NCI-H146 treated with DMSO at 0.1 percent for 48 hours (cell line): ENCODE data around the gene METAP2.
"Not testable (repeated sequence)": the region's sequence is repeated elsewhere in the genome, so short reads cannot be mapped to it uniquely, and the experiment has no call there.

Experiments used
- DNase-seq: peaks from one replicate; lab custom pipeline; 2025; ENCODE audit not compliant: unreplicated experiment; lab: John Stamatoyannopoulos, UW

The METAP2 gene

DNA sequence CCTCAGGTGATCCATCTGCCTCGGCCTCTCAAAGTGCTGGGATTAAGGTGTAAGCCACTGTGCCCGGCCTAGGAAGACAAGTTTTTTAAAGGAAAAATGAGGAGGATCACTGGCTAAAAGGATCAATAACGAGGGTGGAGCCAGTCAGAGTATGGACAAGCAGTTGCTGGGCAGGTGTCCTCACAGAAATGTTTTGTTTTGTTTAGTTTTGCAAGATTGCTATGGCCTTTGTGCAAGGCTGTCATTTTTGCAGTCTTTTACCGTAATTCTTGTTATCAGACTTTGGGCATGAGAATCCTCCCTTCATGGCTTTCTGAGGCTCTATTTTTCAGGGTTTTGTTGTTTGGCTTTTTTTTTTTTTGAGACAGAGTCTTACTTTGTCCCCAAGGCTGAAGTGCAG, 11.9 kb upstream of the METAP2 start:
- DNase-seq = peak; percentile 5

DNA sequence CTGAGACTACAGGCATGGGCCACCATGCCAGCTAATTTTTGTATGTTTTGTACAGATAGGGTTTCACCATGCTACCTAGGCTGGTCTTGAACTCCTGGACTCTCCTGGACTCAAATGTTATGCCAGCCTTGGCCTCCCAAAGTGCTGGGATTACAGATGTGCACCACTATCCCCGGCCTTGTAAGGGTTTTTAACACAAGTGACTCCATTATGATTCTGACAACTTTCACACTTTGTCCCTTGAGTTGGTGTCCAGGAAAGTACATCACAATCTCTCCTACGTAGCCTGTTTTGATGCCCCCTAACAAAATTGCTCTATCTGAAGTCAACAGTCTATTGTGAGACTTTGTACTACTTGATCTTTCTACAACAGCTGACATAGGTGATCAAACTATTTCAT, 11.4 kb upstream of the METAP2 start:
- DNase-seq = no peak

DNA sequence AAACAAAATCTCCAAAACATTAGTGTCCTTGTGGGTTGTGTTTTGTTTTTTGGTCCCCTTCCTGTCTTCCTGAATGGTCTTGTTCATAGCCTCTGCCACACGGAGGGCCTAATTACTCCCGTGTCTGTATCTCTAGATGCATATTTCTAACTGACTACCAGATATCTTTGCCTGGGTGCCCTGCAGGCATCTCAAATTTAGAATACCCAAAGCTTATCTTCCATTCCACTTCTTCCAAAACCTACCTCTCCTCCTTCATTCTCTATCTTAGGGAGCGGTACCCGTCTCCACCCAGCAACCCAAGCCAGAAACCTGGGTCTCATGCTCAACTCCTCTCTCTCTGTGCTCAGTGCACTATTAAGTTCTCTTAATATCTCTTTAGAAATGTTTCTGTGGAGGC, 10.9 kb upstream of the METAP2 start:
- no peak for DNase-seq

DNA sequence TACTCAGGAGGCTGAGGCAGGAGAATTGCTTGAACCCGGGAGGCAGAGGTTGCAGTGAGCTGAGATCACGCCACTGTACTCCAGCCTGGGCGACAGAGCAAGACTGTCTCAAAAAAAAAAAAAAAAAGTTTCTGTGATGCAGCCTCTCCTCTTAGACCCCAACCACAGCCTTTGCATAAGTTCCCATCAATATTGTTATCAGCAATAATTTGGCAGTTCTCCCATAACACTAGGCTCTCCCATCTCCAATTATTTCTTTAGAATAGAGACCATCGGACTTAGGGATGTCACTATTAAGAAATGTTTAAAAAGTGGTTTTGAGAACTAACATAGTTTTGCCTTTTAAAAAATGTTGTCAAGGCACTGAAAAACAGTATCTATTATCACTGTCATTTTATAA, 10.2 kb upstream of the METAP2 start:
- not testable (repeated sequence) for DNase-seq

DNA sequence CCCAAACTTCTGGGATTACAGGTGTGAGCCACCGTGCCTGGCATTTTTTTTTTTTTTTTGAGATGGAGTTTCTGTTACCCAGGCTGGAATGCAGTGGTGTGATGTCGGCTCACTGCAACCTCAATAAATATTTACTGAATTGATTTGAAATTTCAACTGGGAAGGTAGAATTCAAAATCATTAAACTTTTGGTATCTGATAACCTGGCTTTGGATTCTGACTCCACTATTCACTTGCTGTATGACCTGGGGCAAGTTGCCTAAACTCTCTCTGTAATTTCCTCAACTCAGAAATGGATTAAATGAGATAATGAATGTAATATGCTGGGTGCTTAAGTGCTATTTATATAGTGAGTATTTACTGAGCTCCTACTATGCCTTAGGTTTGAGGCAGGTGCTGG, 8.7 kb upstream of the METAP2 start:
- no peak for DNase-seq

DNA sequence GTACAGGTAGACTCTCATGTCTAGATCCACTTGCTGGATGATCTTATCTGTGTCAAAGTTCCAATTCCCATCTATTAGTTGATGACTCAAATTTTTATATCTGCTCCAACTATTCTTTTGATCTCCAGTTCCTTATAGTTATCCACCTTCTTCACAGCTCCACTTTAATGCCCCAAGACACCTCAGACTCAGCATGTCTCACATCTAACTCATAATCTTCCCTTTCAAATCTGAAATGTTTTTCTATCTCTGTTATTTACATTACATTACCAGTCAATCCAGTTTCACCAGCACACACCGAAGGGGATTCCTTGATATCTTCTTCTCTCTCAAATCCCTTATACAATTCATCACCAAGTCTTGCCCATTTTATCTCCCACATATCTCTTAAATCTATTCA, 3.7 kb upstream of the METAP2 start:
- DNase-seq = no peak

DNA sequence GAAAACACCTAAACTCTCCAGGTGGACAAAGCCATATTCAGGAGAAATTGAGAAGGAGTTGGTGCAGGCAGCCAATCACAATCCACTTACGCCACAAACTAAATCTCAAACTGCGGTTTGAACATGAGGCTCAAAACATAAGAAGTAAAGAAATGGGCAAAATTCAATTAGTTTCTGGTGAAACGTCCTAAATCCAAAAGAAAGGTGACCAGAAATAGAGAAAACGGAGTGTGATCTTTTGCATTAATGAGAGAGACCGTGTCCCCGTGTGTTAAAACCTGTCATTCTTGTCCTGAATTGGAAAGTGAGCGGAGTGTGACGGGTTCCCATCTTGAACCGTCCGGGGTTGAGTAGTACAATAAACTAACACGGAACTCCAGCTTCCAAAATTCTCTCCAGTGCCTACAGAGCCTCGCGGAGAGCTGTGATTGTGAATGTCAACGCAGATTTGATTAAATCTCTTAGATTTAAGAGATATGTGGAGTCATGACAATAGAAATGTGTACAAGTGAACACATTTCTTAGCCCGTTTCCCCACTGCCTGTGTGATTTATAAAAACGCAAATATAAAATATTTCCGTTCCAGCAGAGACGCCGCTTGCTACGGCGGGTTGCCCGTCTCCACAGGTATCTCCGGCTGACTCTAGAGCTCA, 595 bp upstream of the METAP2 start:
- DNase-seq = no peak

DNA sequence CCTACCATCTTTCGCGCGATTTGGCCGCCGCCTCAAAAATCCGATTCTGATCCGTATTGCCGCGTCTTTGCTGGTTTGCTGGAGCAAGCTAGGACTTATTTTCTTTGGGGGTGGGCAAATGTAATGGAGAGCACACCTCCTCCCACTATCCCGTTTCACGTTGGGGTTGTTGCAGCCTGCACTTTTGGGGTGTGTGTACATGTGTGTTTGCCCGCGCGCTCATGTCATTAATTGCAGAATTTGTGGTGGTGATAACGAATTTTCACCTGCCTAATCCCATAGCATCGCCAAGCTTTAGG, 657 bp downstream of the METAP2 start:
- DNase-seq = no peak

DNA sequence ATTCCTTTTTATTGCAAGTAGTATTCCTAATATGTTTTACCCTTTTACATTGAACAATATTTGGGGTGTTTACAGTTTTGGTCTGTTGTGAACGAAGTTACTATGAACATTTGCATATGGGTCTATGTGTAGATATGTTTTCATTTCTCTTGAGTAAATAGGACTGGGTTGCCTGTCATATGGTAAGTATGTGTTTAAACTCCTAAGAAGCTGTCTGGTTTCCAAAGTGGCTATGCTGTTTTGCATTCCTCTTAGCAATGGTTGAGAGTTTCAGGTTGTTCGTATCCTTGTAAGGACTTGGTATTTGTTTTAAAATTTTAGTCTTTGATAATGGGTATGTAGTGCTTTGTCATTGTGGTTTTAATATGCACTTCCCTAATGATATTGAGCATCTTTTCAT, 6.3 kb downstream of the METAP2 start:
- no peak for DNase-seq

DNA sequence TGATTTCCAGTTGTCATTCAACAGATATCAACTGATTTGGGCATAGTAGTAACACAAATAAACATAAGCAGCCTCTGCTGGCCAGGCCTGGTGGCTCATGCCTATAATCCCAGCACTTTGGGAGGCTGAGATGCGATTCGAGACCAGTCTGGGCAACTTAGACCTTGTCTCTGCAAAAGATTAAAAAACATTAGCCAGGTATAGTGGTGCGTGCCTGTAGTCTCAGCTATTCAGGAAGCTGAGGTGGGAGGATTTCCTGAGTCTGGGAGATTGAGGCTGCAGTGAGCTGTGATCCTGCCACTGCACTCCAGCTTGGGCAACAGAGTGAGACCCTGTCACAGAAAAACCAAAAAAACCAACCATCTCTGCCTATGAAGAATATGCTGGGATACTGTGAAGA, 7.1 kb downstream of the METAP2 start:
- DNase-seq = no peak

DNA sequence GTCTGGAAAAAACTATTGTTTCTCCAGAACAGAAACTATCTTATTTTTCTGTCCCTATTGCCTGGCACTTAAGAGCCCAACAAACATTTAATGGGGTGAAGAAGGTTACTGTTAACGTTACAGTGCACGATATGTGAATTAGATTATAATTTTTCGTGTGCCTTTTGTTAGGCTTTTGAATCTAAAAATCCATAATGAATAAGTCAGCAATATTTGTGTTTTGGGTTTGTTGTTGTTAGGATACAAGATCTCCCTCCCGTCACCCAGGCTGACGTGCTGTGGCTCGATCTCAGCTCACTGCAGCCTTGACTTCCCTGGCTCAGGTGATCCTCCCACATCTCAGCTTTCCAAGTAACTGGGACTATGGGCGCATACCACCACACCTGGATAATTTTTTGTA, 7.9 kb downstream of the METAP2 start:
- DNase-seq = no peak

DNA sequence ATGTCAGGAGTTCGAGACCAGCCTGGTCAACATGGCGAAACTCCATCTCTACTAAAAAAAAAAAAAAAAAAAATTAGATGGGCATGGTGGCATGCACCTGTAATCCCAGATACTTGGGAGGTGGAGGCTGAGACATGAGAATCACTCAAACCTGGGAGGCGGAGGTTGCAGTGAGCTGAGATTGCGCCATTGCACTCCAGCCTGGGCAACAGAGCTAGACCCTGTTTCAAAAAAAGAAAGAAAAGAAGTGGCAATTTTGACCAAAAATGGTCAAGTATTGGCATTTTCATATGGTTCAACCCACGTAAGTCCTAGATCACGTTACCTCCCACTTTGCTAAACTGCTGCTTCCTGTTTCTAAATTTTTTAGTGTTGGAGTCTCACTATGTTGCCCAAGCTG, 8.6 kb downstream of the METAP2 start:
- not testable (repeated sequence) for DNase-seq

DNA sequence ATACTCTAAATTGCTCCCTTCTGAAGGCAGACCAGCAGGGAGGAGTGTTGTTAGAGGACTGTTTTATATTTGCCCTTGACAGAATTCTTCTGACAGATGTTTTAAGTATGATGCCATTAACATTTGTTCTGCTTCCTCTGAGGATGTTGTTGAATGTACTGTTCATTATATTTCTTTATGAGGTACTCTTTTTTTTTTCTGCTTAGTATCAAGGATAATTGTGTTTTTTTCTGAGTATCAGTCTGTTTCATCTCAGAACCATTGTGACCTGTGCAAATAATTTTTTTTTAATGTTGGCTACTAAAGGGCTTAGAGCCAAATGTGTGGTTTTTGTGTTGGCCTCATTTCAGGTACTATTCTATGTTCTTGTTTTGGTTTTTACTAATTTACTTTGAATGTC, 10.6 kb downstream of the METAP2 start:
- DNase-seq = no peak

DNA sequence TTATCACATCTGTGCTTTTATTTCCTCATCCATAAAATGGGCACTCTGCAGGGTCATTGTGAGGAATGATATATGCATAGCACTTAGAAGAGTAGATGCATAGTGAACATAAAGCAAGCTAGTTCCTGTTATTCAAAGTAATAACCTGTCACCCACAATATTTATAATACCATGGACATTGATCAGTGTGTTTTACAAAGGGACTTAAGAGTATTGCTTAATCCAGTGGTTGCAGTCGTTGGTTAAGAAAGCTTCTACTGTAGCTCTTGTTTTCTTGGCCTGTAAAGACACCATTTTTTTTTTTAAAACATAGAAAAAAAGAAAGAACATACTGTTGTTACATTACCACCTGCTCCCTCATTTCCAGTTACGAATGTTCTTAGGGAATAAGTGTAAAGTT, 13.1 kb downstream of the METAP2 start:
- no peak for DNase-seq

DNA sequence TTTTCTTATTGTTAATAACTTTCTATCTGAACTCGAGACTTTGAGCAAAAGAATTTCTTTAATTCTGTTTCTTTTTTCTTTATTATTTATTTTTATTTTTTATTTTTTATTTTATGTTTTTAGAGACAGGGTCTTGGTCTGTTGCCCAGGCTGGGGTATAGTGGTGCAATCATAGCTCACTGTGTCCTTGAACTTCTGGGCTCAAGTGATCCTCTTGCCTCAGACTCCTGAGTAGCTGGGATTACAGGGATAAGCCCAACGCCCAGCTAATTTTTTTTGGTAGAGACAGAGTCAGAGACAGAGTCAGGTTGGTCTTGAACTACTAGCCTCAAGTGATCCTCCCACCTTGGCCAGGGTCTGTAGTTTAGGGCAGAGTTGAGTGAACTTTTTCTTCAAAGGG, 18.5 kb downstream of the METAP2 start:
- DNase-seq = no peak

DNA sequence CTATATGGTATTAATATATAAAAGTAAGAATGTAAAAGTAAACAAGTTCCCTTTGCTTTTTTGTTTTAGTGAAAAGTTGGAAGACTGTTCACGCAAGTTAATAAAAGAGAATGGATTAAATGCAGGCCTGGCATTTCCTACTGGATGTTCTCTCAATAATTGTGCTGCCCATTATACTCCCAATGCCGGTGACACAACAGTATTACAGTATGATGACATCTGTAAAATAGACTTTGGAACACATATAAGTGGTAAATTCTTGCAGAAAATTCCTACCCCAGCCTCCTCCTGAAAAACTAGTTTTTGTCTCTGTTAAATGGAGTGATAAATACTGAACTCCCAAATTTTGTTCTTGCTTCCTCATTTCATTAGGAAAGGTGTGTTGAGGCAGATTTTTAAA, 20.9 kb downstream of the METAP2 start:
- no peak for DNase-seq

DNA sequence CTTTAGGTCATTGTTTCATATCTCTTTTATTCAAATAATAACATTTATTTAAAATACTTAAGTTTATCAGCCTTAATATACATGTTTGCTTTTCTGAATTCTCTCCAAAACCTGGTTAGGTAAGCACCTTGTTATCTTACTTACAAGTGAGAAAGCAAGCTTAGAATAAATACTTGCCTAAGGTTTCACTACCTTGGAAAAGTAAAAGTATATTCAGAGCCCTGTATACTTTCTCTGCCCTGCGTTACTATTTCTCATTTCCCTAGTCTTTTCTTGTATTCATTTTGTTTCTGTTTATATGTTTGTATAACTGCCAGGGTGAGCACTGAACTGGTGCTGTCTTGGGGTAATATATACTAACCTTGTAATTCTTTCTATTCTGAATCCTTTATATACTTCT, 21.5 kb downstream of the METAP2 start:
- no peak for DNase-seq

DNA sequence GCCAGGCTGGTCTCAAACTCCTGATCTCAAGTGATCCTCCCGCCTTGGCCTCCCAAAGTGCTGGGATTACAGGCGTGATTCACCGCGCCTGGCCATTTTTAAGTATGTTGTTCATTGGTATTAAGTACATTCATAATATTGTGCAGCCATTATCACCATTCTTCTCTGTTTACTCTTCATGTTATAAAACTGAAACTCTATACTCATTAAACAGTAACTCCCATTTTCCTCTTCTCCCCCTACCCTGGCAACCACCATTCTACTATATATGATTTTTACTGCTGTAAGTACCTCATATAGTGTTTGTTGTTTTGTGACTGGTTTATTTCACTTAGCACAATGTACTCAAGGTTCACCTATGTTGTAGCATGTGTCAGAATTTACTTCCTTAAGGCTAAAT, 23.1 kb downstream of the METAP2 start:
- no peak for DNase-seq

DNA sequence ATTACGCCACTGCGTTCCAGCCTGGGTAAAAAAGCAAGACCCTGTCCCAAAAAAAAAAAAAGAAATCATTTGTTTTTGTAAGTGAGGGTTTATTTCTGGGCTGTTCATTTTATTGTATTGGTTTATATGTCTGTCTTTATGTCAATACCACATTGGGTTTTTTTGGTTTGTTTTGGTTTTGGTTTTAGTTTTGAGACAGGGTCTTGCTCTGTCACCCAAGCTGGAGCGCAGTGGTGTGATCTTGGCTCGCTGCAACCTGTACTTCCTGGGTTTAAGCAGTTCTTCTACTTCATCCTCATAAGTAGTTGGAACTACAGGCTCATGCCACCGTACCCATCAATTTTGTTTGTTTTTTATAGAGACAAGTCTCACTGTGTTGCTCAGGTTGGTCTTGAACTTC, 25.0 kb downstream of the METAP2 start:
- DNase-seq = no peak

DNA sequence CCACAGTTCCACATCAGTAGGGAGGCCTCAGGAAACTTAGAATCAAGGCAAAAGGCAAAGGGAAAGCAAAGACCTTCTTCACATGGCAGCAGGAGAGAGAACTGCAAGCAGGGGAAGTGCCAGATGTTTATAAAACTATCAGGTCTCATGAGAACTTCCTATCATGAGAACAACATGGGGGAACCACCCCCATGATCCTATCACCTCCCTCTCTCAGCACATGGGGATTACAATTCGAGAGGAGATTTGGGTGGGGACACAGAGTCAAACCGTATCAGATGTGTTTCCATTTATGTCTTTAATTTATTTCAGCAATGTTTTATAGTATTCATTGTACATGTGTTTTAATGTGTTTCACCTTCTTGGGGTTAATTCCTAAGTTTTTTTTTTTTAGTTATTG, 25.8 kb downstream of the METAP2 start:
- DNase-seq = no peak

DNA sequence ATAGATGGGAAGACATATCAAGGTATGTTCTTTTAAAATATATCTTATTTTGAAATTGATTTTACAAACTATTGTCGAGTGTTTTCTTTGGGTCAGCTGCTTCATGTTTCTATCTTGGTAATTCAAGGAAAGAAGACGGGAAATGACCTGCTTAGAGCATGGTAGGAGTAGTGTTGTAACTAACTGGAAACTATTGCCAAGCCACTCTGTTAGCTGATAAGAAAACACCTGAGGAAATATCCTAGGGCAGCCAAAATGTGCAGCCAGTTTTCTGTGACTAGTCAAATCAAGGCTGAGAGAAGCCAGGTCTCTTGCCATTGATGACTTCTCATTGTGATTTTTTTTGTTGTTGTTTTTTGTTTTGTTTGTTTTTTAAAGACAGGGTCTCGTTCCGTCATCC, 30.2 kb downstream of the METAP2 start:
- no peak for DNase-seq

DNA sequence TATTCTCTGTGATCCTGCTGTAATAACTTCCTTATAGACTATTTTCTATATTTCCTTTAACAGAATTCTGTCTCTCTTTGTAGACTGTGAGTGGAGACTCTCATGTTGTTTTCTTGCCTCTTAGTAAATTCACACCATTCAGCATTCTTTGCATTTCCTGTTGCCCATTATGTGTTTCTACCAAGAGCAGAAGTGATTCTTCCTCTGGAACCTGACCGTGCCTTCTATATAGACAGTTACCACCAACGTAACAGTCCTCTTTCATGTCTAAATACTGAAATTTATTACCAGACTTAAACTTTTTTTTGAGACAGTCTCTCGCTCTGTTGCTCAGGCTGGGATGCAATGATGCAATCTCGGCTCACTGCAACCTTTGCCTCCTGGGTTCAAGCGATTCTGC, 31.1 kb downstream of the METAP2 start:
- DNase-seq = no peak

DNA sequence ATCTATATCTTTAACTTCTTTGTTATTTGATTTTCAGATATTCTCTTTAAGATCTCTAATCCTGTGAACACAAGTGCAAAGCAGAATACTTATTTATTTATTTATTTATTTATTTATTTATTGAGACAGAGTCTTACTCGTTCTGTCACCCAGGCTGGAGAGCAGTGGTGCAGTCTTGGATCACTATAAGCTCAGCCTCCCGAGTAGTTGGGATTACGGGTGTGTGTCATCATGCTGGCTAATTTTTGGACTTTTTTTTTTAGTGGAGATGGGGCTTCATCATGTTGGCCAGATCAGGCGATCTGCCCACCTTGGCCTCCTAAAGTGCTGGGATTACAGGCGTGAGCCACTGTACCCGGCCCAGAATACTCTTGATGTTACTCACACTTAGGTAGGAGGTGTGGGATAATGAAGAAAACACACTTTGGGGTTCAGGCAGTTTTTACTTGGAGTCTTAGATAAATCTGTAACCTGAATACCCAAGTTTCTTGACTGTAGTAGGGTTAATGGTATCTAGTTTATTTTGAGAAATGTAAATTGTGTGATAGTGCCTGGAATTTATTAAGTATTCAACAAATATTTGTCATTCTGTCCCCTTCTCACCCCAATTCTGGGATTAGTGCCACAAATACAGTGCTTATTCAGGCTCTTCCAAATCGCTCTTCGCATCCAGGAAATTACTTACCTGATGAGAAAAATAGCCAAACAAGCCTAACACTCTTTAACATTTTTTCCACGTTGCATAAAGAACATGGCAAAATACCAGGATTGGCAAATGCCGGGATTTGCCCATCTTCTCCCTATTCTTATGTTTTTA, 33.0 kb downstream of the METAP2 start:
- no peak for DNase-seq
